SK-N-SH (cell line): ENCODE results near the gene WDR90.

Experiments
- POLR2AphosphoS5 ChIP-seq: IDR thresholded peaks from 2 replicates; pipeline ENCODE4 v1.6.1; 2012; ENCODE audit warnings: low read depth, low read length
- RAD21 ChIP-seq: IDR thresholded peaks from 2 replicates; pipeline ENCODE4 v1.6.1; 2012; ENCODE audit warnings: mild to moderate bottlenecking, low read length
- RFX5 ChIP-seq: IDR thresholded peaks from 2 replicates; pipeline ENCODE4 v1.6.1; 2012; ENCODE audit warnings: mild to moderate bottlenecking, improper control_type of control experiment, low read length
- TF ChIP-seq, protein P1 (sequence below): fragments of 200-600 bp; sonication (generic); IDR thresholded peaks from 2 replicates; pipeline ENCODE4 v1.6.1; 2017; ENCODE audit warnings: antibody characterized with exemption, mild to moderate bottlenecking, moderate library complexity

DNA sequence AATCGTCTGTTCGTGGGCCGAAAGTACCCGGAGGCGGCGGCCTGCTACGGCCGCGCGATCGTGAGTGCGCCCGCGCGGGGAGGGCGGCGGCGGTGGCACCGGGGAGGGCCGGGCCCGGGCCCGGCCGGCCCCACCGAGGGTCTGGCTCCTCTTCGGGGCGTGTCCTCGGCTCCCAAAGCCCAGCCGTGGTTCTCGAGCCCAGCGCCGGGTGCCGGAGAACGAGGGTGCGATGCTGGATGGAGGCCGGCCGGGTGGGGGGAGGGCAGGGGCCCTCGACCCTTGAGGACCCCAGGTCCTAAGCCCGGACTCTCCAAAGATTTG lies 31.4 kb downstream of the WDR90 start:
- TF ChIP-seq, protein P1, sequence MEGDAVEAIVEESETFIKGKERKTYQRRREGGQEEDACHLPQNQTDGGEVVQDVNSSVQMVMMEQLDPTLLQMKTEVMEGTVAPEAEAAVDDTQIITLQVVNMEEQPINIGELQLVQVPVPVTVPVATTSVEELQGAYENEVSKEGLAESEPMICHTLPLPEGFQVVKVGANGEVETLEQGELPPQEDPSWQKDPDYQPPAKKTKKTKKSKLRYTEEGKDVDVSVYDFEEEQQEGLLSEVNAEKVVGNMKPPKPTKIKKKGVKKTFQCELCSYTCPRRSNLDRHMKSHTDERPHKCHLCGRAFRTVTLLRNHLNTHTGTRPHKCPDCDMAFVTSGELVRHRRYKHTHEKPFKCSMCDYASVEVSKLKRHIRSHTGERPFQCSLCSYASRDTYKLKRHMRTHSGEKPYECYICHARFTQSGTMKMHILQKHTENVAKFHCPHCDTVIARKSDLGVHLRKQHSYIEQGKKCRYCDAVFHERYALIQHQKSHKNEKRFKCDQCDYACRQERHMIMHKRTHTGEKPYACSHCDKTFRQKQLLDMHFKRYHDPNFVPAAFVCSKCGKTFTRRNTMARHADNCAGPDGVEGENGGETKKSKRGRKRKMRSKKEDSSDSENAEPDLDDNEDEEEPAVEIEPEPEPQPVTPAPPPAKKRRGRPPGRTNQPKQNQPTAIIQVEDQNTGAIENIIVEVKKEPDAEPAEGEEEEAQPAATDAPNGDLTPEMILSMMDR = no peak
- TF ChIP-seq RFX5 = no peak
- TF ChIP-seq POLR2AphosphoS5 = no peak
- no peak for TF ChIP-seq RAD21
